SU-DHL-6 (cell line): ENCODE data around the gene SLC39A7.

Experiments used
- CTCF ChIP-seq: fragments of 200-600 bp; sonication (generic); IDR thresholded peaks from one replicate; pipeline ENCODE4 v1.5.1; 2017; ENCODE audit warnings: antibody characterized with exemption, mild to moderate bottlenecking, low read length, moderate library complexity; ENCODE audit not compliant: insufficient read depth, poor library complexity, severe bottlenecking
- EZH2phosphoT487 ChIP-seq: fragments of 200-600 bp; sonication (generic), shearing (Covaris generic); conservative IDR thresholded peaks from 2 replicates; pipeline ENCODE4 v1.6.1; 2018; ENCODE audit warnings: mild to moderate bottlenecking, antibody characterized with exemption, low read length, moderate library complexity, mixed read lengths

GRCh38 chr6:33181141-33181540 lies 19.5 kb upstream of the SLC39A7 start:
- TF ChIP-seq CTCF (no peak), EZH2phosphoT487 (no peak)
